Measurements from ENCODE around the gene CHD2.
"Not testable (repeated sequence)": the region's sequence is repeated elsewhere in the genome, so short reads cannot be mapped to it uniquely, and the experiment has no call there.

Gene CHD2

GRCh38 chr15:93049914-93050578 lies 149.9 kb downstream of the CHD2 start:
- DNase-seq (ENCODE audit: low spot score) = no peak

GRCh38 chr15:93050648-93051047 lies 150.5 kb downstream of the CHD2 start:
- DNase-seq (ENCODE audit: low spot score) = no peak

GRCh38 chr15:93051236-93052089 lies 151.3 kb downstream of the CHD2 start:
- DNase-seq (ENCODE audit: low spot score) = no peak

GRCh38 chr15:93052090-93052879 lies 152.2 kb downstream of the CHD2 start:
- no peak for DNase-seq (ENCODE audit: low spot score)

- no peak for DNase-seq (ENCODE audit: low spot score)
These were observed 155.1 kb downstream of the CHD2 start for GRCh38 chr15:93055211-93055610.

- DNase-seq (ENCODE audit: low spot score) = no peak
These were observed 156.7 kb downstream of the CHD2 start for GRCh38 chr15:93056836-93057235.

- DNase-seq (ENCODE audit: low spot score) = no peak
These were observed 157.5 kb downstream of the CHD2 start for GRCh38 chr15:93057618-93058017.

GRCh38 chr15:93058128-93058527 lies 158.0 kb downstream of the CHD2 start:
- no peak for DNase-seq (ENCODE audit: low spot score)

GRCh38 chr15:93058904-93059427 lies 158.8 kb downstream of the CHD2 start:
- DNase-seq (ENCODE audit: low spot score) = no peak

- DNase-seq (ENCODE audit: low spot score) = no peak
These were observed 159.3 kb downstream of the CHD2 start for GRCh38 chr15:93059442-93059841.

GRCh38 chr15:93060336-93061248 lies 160.5 kb downstream of the CHD2 start:
- DNase-seq (ENCODE audit: low spot score) = no peak

GRCh38 chr15:93062628-93063261 lies 162.6 kb downstream of the CHD2 start:
- DNase-seq (ENCODE audit: low spot score) = not testable (repeated sequence)

- DNase-seq (ENCODE audit: low spot score) = no peak
These were observed 163.1 kb downstream of the CHD2 start for GRCh38 chr15:93063262-93063671.

- no peak for DNase-seq (ENCODE audit: low spot score)
These were observed 163.9 kb downstream of the CHD2 start for GRCh38 chr15:93063796-93064690.

- DNase-seq (ENCODE audit: low spot score) = no peak
These were observed 165.5 kb downstream of the CHD2 start for GRCh38 chr15:93065641-93066045.

GRCh38 chr15:93066224-93066681 lies 166.1 kb downstream of the CHD2 start:
- no peak for DNase-seq (ENCODE audit: low spot score)

GRCh38 chr15:93066834-93067648 lies 166.9 kb downstream of the CHD2 start:
- DNase-seq (ENCODE audit: low spot score) = no peak

GRCh38 chr15:93067649-93068085 lies 167.5 kb downstream of the CHD2 start:
- no peak for DNase-seq (ENCODE audit: low spot score)

Measured in hepatic stellate cell (primary cell).